Fibroblast of the aortic adventitia (primary cell): ENCODE results near the gene TCEAL5. TPM values are rescaled to one million over a fixed set of nuclear protein-coding genes. Genes with fewer than 3 reads are reported as not detected.

Experiments used
- DNase-seq: peaks from one replicate; pipeline ENCODE4 v3.0.0-alpha.2; 2010; ENCODE audit warnings: low read depth
- H3K4me3 ChIP-seq: 2 replicates; pipeline ENCODE4 v1.5.1; 2011; ENCODE audit warnings: low read depth, mild to moderate bottlenecking, control low read depth, low read length, moderate library complexity
- total RNA-seq: library from RNA; depleted of rRNA; stranded (reverse); fragments of >200 nt; gene quantifications from 2 replicates; pipeline ENCODE4 v1.2.3, GENCODE V29; 2012; ENCODE audit warnings: low replicate concordance
- TF ChIP-seq, protein P1 (sequence below): IDR thresholded peaks from 2 replicates; pipeline ENCODE4 v1.5.1; 2011; ENCODE audit warnings: mild to moderate bottlenecking, low read length, control low read depth, inconsistent platforms; ENCODE audit not compliant: insufficient read depth

TCEAL5 gene
- total RNA-seq, 1 donor, result not detected

DNA sequence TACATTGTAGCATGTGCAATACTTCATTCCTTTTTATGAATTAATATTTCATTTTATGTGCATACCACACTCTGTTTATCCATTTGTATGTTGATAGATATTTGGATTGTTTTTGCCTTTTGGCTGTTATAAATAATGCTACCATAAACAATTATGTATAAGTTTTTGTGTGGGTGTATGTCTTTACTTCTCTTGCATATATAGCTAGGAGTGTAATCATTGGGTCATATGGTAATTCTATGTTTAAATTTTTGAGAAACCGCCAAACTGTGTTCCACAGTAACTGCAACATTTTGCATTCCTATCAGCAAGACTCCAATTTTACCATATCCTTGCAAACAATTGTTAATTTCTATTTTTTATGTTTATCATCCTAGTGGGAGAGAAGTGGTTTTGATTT, 3.1 kb upstream of the TCEAL5 start:
- no peak overlapping the region for H3K4me3 ChIP-seq
- DNase-seq, result no peak
- TF ChIP-seq, protein P1, sequence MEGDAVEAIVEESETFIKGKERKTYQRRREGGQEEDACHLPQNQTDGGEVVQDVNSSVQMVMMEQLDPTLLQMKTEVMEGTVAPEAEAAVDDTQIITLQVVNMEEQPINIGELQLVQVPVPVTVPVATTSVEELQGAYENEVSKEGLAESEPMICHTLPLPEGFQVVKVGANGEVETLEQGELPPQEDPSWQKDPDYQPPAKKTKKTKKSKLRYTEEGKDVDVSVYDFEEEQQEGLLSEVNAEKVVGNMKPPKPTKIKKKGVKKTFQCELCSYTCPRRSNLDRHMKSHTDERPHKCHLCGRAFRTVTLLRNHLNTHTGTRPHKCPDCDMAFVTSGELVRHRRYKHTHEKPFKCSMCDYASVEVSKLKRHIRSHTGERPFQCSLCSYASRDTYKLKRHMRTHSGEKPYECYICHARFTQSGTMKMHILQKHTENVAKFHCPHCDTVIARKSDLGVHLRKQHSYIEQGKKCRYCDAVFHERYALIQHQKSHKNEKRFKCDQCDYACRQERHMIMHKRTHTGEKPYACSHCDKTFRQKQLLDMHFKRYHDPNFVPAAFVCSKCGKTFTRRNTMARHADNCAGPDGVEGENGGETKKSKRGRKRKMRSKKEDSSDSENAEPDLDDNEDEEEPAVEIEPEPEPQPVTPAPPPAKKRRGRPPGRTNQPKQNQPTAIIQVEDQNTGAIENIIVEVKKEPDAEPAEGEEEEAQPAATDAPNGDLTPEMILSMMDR, result no peak

DNA sequence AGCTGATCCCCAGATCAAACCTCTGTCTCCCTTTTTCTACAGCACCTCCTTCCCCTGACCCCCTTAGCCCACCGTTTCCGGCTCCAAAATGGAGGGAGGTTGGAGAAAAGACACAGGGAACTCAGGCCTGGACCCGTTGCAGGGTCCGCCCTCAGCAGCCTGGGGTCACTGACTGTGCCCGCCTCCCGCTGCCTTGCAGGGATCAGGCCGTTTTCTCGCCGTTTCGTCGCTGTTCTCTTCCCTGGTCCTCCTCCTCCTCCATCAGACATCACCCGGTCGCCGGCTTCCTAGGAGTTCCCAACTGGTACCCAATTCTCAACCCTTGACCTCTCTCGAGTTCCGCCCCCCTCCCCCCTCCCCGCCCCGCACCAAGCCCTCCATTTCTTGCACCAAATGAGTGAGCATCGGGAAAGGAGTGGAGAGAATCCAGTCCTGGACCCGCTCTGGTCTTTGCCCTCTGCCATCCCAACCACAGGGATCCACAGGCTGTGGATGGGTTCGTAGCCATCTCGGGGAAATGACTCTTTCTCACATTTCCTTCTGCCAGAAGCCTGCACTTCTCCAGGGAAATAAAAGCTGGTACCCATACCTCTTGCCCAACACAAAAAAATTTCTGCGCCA, 493 bp downstream of the TCEAL5 start:
- no peak overlapping the region for H3K4me3 ChIP-seq
- DNase-seq, result no peak
- TF ChIP-seq, protein P1, result no peak

DNA sequence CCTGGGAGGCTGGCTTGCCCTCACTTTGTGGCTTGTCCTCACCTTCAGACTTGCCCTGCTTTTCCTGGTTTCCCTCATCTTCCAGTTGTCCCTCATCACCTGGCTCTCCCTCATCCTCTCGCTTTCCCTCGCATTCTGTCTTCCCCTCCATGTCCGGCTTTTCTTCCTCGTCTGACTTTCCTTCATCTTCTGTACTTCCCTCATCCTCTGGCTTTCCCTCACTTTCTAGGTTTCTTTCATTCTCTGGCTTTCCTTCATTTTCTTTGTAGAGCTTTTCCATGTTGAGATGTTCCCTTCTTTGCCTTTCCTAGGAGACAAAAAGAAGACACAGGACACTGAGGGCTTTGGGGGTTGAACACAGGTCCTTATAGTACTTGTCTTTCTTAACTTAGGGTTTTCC, 2.3 kb downstream of the TCEAL5 start:
- DNase-seq, result no peak
- no peak overlapping the region for H3K4me3 ChIP-seq
- TF ChIP-seq, protein P1, result no peak

DNA sequence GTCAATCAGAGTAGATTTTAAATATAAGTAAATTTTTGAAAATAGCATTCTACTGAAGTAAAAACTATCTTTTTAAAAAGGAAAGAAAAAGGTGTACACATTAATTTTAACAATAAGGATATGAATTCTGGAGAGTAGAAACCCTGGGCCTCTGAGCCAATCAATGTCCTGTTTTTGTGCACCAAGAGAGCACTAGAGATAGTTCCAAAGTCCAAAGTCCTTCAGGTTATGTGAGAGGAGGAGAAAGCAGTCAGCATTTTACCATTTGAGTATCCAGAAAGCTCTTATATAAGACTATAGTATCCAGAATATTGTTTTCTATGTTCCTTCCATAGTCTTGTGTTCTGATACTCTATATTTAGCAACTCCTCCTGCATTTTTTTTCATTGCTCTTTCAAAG, 18.3 kb downstream of the TCEAL5 start:
- TF ChIP-seq, protein P1, result no peak
- DNase-seq, result no peak
- H3K4me3 ChIP-seq, result no peak overlapping the region

DNA sequence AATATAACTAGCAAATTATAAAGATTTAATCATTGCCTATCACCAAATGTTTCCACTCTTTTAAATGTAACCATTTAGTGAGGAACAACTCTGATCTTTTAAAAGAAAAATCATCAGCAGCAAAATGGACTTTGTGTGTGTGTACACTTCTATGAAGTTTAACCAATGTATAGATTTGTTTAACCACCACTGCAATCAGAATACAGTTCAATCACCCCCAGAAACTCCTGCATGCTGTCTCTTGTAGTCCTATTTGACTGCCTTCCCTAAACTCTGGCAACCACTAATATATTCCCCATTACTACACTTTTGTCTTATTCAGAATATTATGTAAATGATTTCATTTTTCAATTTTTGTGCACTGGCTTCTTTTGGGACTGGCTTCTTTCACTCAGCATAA, 19.9 kb downstream of the TCEAL5 start:
- H3K4me3 ChIP-seq, result no peak overlapping the region
- TF ChIP-seq, protein P1, result no peak
- DNase-seq, result no peak

DNA sequence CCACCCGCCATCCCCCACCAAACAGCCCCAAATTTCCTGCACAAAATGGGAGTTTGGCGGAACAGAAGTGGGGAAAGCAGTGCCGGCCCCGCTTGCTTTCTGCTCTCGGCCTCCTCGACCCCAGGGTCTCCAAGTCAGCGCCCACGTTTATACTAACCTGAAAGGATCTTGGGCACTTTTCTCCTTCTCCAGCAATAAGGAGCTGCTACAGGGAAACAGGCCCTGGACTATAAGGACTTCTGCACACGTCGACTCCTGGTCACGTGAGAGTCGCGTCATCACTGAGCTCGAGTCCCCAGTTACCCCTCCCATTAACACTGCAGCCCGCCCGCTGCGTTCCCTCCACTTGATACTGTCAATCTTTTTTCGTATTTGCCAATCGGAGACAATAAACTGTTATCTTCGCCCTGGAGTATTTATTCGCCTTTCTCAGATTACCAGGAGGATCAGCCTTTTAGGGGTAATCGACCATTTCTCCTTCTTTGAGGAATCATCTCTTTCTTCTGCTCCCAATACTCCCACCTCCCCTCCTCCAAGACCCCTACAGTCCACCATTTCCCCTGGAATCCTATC, 21.5 kb downstream of the TCEAL5 start, which contains the start of gene TCEAL8:
Gene TCEAL8 (minus strand): TSS at position 235 of the 573 bp plus-strand sequence. CDS start 1,176 bp downstream, outside the sequence.
- TF ChIP-seq, protein P1, result no peak
- DNase-seq, result peak; percentile 75
- H3K4me3 ChIP-seq, result peak within 1 kb of the TSS; percentile 81
